ENCODE measurements around the gene PTGS1. TPM values are rescaled to one million over a fixed set of nuclear protein-coding genes. Genes with fewer than 3 reads are reported as not detected.
A peak's percentile ranks its signal among the peaks of the same experiment; 100 is the strongest.

Gene PTGS1
- total RNA-seq, 1 donor from 2014 or later = 13.0 TPM

DNA sequence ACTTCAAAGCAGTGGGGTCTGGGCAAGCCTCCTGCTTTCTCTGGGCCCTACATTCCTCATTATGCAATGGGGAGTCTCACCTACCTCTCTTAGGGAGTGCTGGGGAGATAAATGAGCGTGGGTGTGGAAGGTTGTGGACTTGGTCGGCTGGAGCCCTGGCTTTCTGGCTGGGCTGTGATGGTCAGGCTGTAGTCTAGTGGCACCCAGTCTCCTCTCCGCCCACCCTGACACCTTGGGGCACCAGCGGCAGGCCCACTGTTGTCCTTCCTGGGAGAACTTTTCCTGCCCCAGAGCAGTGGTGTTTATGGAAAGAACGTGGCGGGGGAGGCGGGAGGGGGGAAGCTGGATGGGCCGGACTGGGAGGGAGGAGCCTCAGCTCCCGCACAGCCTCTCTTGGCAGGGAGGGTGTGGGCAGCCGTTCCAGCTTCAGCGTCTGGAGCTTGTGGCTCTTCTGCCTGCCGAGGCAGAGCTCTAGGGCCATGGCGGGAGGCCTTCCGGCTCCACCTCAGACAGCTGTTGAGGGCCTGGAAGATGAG is 4.1 kb downstream of the PTGS1 start:
- Histone ChIP-seq H3K27me3 (no peaks in the 10 kb centered on the region), H3K27ac (no peak overlapping the region)

DNA sequence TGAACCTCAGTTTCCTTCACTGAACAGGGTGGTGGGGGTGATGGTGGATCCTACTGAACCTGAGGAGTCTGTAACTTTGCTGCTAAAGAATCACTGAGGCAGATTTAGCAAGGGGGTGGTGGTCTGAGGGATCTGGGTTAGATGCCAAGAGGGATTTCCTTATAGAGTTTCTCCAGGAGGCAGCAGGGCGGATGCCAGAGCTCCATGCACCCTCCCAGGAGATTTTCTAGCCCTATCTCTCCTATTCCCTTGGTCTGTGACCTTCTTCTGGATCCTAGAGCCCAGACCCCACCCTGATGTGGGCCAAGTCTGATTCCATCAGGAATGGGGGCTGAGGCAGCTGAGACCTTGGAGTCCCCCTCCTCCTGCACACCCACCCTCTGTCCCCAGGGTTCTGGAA is 6.0 kb downstream of the PTGS1 start:
- peak in 1 of 2 donors; percentile 56 for DNase-seq (ENCODE audit: low spot score in 2 of 2)
- H3K4me1 ChIP-seq = peaks cover 6 to 7% of the 10 kb centered on the region in 2 donors
- H3K4me3 ChIP-seq = no peak overlapping the region
- intact Hi-C loops (cut with DNase I) = no loop called here
- H3K9me3 ChIP-seq = no peaks in the 10 kb centered on the region
- no peaks in the 10 kb centered on the region for H3K27me3 ChIP-seq
- TF ChIP-seq, protein P1, sequence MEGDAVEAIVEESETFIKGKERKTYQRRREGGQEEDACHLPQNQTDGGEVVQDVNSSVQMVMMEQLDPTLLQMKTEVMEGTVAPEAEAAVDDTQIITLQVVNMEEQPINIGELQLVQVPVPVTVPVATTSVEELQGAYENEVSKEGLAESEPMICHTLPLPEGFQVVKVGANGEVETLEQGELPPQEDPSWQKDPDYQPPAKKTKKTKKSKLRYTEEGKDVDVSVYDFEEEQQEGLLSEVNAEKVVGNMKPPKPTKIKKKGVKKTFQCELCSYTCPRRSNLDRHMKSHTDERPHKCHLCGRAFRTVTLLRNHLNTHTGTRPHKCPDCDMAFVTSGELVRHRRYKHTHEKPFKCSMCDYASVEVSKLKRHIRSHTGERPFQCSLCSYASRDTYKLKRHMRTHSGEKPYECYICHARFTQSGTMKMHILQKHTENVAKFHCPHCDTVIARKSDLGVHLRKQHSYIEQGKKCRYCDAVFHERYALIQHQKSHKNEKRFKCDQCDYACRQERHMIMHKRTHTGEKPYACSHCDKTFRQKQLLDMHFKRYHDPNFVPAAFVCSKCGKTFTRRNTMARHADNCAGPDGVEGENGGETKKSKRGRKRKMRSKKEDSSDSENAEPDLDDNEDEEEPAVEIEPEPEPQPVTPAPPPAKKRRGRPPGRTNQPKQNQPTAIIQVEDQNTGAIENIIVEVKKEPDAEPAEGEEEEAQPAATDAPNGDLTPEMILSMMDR (IDR thresholded peaks at IDR 0.05) = no peak
- no peak overlapping the region for H3K27ac ChIP-seq
- no peaks in the 10 kb centered on the region for H3K36me3 ChIP-seq

More for the DNA sequence above, 4.1 kb downstream of the PTGS1 start:
- Histone ChIP-seq H3K9me3 (no peaks in the 10 kb centered on the region), H3K4me1 (peaks cover 6 to 7% of the 10 kb centered on the region in 2 donors), H3K4me3 (peak overlapping the region in 1 of 2 donors; percentile 6), H3K36me3 (no peaks in the 10 kb centered on the region)
- DNase-seq (ENCODE audit: low spot score in 2 of 2) = peak in 1 of 2 donors; percentile 76
- intact Hi-C loops (cut with DNase I) = no loop called here
- TF ChIP-seq, protein P1 (IDR thresholded peaks at IDR 0.05) = no peak

DNA sequence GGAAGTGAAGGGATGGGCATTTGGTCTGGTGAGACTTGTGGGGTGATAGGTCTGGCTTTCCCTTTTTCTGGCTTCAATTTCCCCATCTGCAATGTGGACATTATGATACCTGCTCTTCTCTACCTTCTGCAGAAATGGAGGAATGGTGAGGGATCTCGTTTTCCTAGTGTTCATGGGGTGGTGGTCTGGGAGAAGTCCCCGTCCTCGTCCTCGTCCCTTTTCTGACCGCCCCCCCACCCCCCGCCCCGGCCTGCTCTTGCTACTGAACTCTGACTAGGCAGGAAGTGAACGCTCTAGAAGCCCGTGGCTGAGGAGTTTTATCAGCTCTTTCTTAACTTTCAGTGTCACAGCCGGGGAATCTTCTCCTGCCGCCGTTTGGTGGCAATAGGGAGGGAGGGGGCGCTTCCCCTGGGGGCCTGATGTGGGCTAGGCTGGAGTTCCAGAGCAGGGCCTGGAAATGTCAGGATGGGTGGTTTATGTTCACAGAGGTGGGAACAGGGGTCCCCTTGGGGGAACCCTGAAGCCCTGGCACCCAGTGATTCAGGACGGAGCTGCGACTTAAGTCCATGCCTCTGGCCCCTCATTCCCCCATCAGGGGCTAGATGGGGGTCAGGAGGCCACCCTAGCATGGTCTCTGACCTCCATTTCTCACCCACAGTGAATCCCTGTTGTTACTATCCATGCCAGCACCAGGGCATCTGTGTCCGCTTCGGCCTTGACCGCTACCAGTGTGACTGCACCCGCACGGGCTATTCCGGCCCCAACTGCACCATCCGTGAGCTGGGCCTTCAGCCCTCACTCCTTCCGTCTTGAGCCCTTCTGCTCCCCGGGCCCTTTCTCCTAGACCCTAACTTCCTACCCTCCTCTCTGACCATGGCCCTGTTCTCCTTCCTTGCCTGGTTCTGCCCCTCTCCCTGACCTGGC is 6.7 kb downstream of the PTGS1 start:
- Histone ChIP-seq H3K4me3 (no peak overlapping the region), H3K27me3 (no peaks in the 10 kb centered on the region), H3K4me1 (peaks cover 6 to 7% of the 10 kb centered on the region in 2 donors), H3K36me3 (no peaks in the 10 kb centered on the region), H3K9me3 (no peaks in the 10 kb centered on the region), H3K27ac (no peak overlapping the region)
- intact Hi-C loops (cut with DNase I) = no loop called here
- DNase-seq (ENCODE audit: low spot score in 2 of 2) = peak in 1 of 2 donors; percentile 55
- TF ChIP-seq, protein P1 (IDR thresholded peaks at IDR 0.05) = no peak

DNA sequence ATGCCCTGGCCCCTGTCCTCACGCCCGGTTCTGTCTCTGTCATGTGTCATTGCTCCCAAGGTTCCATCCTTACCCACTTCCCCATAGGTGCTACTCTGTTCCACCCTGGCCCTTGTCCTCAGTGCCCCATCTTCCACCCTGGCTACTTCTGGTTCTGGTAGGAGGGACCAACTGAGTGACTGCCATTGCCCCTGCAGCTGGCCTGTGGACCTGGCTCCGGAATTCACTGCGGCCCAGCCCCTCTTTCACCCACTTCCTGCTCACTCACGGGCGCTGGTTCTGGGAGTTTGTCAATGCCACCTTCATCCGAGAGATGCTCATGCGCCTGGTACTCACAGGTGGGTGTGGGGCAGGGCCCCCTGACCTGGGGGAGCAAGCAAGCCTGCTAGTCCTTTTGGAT is 7.4 kb downstream of the PTGS1 start:
- peak in 1 of 2 donors; percentile 50 for DNase-seq (ENCODE audit: low spot score in 2 of 2)

DNA sequence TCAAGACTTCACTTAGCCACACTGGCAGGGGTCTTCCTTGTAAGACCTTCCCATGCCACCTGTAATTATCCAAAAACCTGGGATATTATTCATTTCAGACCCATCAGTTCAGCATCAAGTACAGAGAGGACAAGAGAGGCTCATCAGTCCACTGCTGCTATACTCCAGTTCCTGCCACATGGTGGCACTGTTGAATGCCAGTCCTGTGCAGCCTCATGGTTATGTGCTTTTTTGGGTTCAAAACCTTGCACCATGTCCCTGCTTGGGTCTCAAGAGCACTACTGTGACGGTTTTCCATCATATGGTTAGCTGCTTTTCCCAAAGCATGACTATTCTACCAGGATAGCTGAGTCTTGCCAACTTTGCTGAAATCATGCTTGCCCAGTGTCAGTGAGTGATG is 8.5 kb downstream of the PTGS1 start:
- H3K4me3 ChIP-seq = no peak overlapping the region
- H3K9me3 ChIP-seq = no peaks in the 10 kb centered on the region
- TF ChIP-seq, protein P1 (IDR thresholded peaks at IDR 0.05) = no peak
- H3K36me3 ChIP-seq = no peaks in the 10 kb centered on the region
- no peaks in the 10 kb centered on the region for H3K27me3 ChIP-seq
- H3K4me1 ChIP-seq = peaks cover 6 to 7% of the 10 kb centered on the region in 2 donors
- intact Hi-C loops (cut with DNase I) = no loop called here
- DNase-seq (ENCODE audit: low spot score in 2 of 2) = peak in 1 of 2 donors; percentile 16
- no peak overlapping the region for H3K27ac ChIP-seq

More for the DNA sequence above, 7.4 kb downstream of the PTGS1 start:
- intact Hi-C loops (cut with DNase I) = no loop called here
- Histone ChIP-seq H3K4me3 (no peak overlapping the region), H3K36me3 (no peaks in the 10 kb centered on the region), H3K27ac (no peak overlapping the region), H3K4me1 (peaks cover 6 to 7% of the 10 kb centered on the region in 2 donors), H3K9me3 (no peaks in the 10 kb centered on the region), H3K27me3 (no peaks in the 10 kb centered on the region)
- TF ChIP-seq, protein P1 (IDR thresholded peaks at IDR 0.05) = no peak
